HepG2 (cell line): ENCODE results near the gene LRRC45. TPM values are rescaled to one million over a fixed set of nuclear protein-coding genes. Genes with fewer than 3 reads are reported as not detected.

Experiments
- BORCS8-MEF2B ChIP-seq: sonication (generic); formaldehyde crosslinking; IDR thresholded peaks from 2 replicates; pipeline ENCODE4 v1.8.0; 2022; ENCODE audit warnings: mild to moderate bottlenecking, missing genetic modification reagents
- CAMTA2 ChIP-seq: sonication (generic); formaldehyde crosslinking; IDR thresholded peaks from 2 replicates; pipeline ENCODE4 v1.4.0; 2020; ENCODE audit warnings: mild to moderate bottlenecking, missing genetic modification reagents, borderline replicate concordance
- DZIP1 ChIP-seq: sonication (generic); formaldehyde crosslinking; IDR thresholded peaks from 2 replicates; pipeline ENCODE4 v1.5.0; 2020; ENCODE audit warnings: mild to moderate bottlenecking, missing genetic modification reagents
- MATR3 ChIP-seq: sonication (generic); formaldehyde crosslinking; IDR thresholded peaks from 2 replicates; pipeline ENCODE4 v1.4.0; 2020; ENCODE audit warnings: missing genetic modification reagents
- MYC ChIP-seq: sonication (generic); formaldehyde crosslinking; IDR thresholded peaks from 2 replicates; pipeline ENCODE4 v1.9.0; 2021; ENCODE audit warnings: missing genetic modification reagents, borderline replicate concordance
- POLR2AphosphoS2 ChIP-seq: IDR thresholded peaks from 2 replicates; pipeline ENCODE4 v1.6.1; 2011; ENCODE audit warnings: low read depth, low read length, improper control_type of control experiment
- RBFOX2 ChIP-seq: fragments of 200-400 bp; formaldehyde crosslinking; IDR thresholded peaks from 2 replicates; pipeline ENCODE4 v1.6.1; 2017; ENCODE audit warnings: low read depth, mild to moderate bottlenecking, low read length
- RBM39 ChIP-seq: fragments of 200-400 bp; formaldehyde crosslinking; IDR thresholded peaks from one replicate; pipeline ENCODE4 v1.6.1; 2018; ENCODE audit warnings: antibody characterized with exemption, mild to moderate bottlenecking, low read depth, low read length; ENCODE audit not compliant: poor library complexity, severe bottlenecking
- SIN3A ChIP-seq: IDR thresholded peaks from 2 replicates; pipeline ENCODE4 v1.6.1; 2011; ENCODE audit warnings: low read depth, mild to moderate bottlenecking, control low read depth, low read length, borderline replicate concordance
- SSRP1 ChIP-seq: IDR thresholded peaks from 2 replicates; pipeline ENCODE4 v1.6.1; 2016; ENCODE audit warnings: control low read depth
- THYN1 ChIP-seq: sonication (generic); formaldehyde crosslinking; IDR thresholded peaks from 2 replicates; pipeline ENCODE4 v1.8.1; 2023; ENCODE audit warnings: low read depth, mild to moderate bottlenecking, moderate library complexity, missing genetic modification reagents, borderline replicate concordance
- ZBTB2 ChIP-seq: sonication (generic); formaldehyde crosslinking; IDR thresholded peaks from 2 replicates; pipeline ENCODE4 v1.8.0; 2022; ENCODE audit warnings: low read depth, missing genetic modification reagents
- ZFP62 ChIP-seq: sonication (generic); formaldehyde crosslinking; IDR thresholded peaks from 2 replicates; pipeline ENCODE4 v1.4.0; 2020; ENCODE audit warnings: missing genetic modification reagents
- ZFP82 ChIP-seq: sonication (generic); formaldehyde crosslinking; IDR thresholded peaks from 2 replicates; pipeline ENCODE4 v1.5.1; 2020; ENCODE audit warnings: mild to moderate bottlenecking, missing genetic modification reagents, borderline replicate concordance
- ZNF160 ChIP-seq: sonication (generic); formaldehyde crosslinking; IDR thresholded peaks from 2 replicates; pipeline ENCODE4 v1.8.0; 2022; ENCODE audit warnings: mild to moderate bottlenecking, inconsistent platforms, missing genetic modification reagents
- ZNF205 ChIP-seq: IDR thresholded peaks from 2 replicates; pipeline ENCODE4 v1.6.1; 2018; ENCODE audit warnings: missing biosample characterization, missing genetic modification reagents
- ZNF232 ChIP-seq: sonication (generic); formaldehyde crosslinking; IDR thresholded peaks from 2 replicates; pipeline ENCODE4 v1.4.0; 2020; ENCODE audit warnings: missing genetic modification reagents, borderline replicate concordance
- ZNF275 ChIP-seq: sonication (generic); formaldehyde crosslinking; IDR thresholded peaks from 2 replicates; pipeline ENCODE4 v1.8.0; 2022; ENCODE audit warnings: missing genetic modification reagents, mild to moderate bottlenecking, inconsistent platforms, borderline replicate concordance
- ZNF296 ChIP-seq: sonication (generic); formaldehyde crosslinking; conservative IDR thresholded peaks from 2 replicates; pipeline ENCODE4 v1.5.0; 2020; ENCODE audit warnings: mild to moderate bottlenecking, missing genetic modification reagents
- ZNF678 ChIP-seq: sonication (generic); formaldehyde crosslinking; IDR thresholded peaks from 2 replicates; pipeline ENCODE4 v1.4.0; 2020; ENCODE audit warnings: mild to moderate bottlenecking, missing genetic modification reagents
- ZNF766 ChIP-seq: sonication (generic); formaldehyde crosslinking; IDR thresholded peaks from 2 replicates; pipeline ENCODE4 v1.5.0; 2020; ENCODE audit warnings: missing genetic modification reagents, borderline replicate concordance
- ZNF768 ChIP-seq: sonication (generic); formaldehyde crosslinking; IDR thresholded peaks from 2 replicates; pipeline ENCODE4 v1.4.0; 2020; ENCODE audit warnings: missing genetic modification reagents
- ZNF800 ChIP-seq: sonication (generic); formaldehyde crosslinking; IDR thresholded peaks from 2 replicates; pipeline ENCODE4 v1.4.0; 2020; ENCODE audit warnings: missing genetic modification reagents
- polyA plus RNA-seq, 8 experiments: library from polyadenylated mRNA; depleted of rRNA in 3 of 8; stranded (reverse) in 7 of 8; unstranded in 1 of 8; fragments of >200 nt; fragmentation: Illumina TruSeq in 4 of 8; extraction: Trizol in 4 of 8; gene quantifications; 2 replicates each; pipeline versions ENCODE4 v1.2.1 to v1.2.3, GENCODE V29; 2011 to 2016; ENCODE audit warnings: low read depth in 4 of 8, missing spikeins in 1 of 8, mixed read lengths in 1 of 8; ENCODE audit not compliant: insufficient read depth in 1 of 8
- total RNA-seq, 5 experiments: library from RNA; depleted of rRNA; stranded (reverse); fragments of >200 nt; fragmentation: Illumina TruSeq; extraction: Trizol; gene quantifications; 2 replicates each; pipeline ENCODE4 v1.2.3, GENCODE V29; 2016; ENCODE audit warnings: low read depth in 1 of 5

LRRC45 gene
- total and polyA plus RNA-seq, 2 of the 13 experiments (the other 11 are each of a cell fraction or from before 2014, with no cell fraction given): 11.6 to 48.1 TPM

GRCh38 chr17:82018152-82018988 is 4.7 kb upstream of the LRRC45 start (continued):
- no peak for TF ChIP-seq ZNF800 (CRISPR knock-in tag)
- TF ChIP-seq DZIP1 (CRISPR knock-in tag): 0 out of 2 replicates have a peak, but pooled peaks have one; percentile 33
- TF ChIP-seq ZNF232: no peak
- no peak for TF ChIP-seq ZNF678 (CRISPR knock-in tag)
- no peak for TF ChIP-seq ZFP62 (CRISPR knock-in tag)
- TF ChIP-seq MATR3: no peak
- TF ChIP-seq ZNF296 (CRISPR knock-in tag): no peak
- TF ChIP-seq ZFP82 (CRISPR knock-in tag): no peak
- TF ChIP-seq MYC (CRISPR knock-in tag): 0 out of 2 replicates have a peak, but pooled peaks have one; percentile 10
- 0 out of 2 replicates have a peak, but pooled peaks have one; percentile 26 for TF ChIP-seq ZBTB2 (CRISPR knock-in tag)
- peak; percentile 74; the same call in 1 of the 2 replicates for TF ChIP-seq POLR2AphosphoS2
- peak; percentile 71 for TF ChIP-seq RBFOX2
- no peak for TF ChIP-seq ZNF205
- TF ChIP-seq ZNF275: no peak
- peak; percentile 10; the same call in 1 of the 2 replicates for TF ChIP-seq ZNF768 (CRISPR knock-in tag)
- TF ChIP-seq ZNF766 (CRISPR knock-in tag): no peak
- TF ChIP-seq SIN3A: no peak
- TF ChIP-seq THYN1 (CRISPR knock-in tag): no peak
- peak; percentile 73 for TF ChIP-seq RBM39
- no peak for TF ChIP-seq CAMTA2 (CRISPR knock-in tag)
- TF ChIP-seq ZNF160 (CRISPR knock-in tag): no peak
- peak; percentile 89 for TF ChIP-seq SSRP1 (CRISPR knock-in tag)
- no peak for TF ChIP-seq BORCS8-MEF2B (CRISPR knock-in tag)
